ENCODE results near the gene ISCA2.

ISCA2 gene

GRCh38 chr14:74504412-74504811, 10.8 kb downstream of the ISCA2 start:
- Histone ChIP-seq H3K36me3 (ENCODE audit: insufficient read depth, low read length) (no peaks in the 10 kb centered on the region), H3K9me2 (ENCODE audit: low read depth, low read length) (no peaks in the 10 kb centered on the region), H3K4me1 (ENCODE audit: insufficient read depth, low read length, severe bottlenecking) (no peaks in the 10 kb centered on the region), H3K27me3 (ENCODE audit: insufficient read depth, low read length) (no peaks in the 10 kb centered on the region), H3K79me2 (ENCODE audit: insufficient read depth, low read length) (no peaks in the 10 kb centered on the region), H3K9ac (ENCODE audit: low read length) (no peak overlapping the region), H4K20me1 (ENCODE audit: insufficient read depth, low read length) (no peaks in the 10 kb centered on the region), H3F3A (ENCODE audit: insufficient read depth, low read length) (no peaks in the 10 kb centered on the region), H3K4me3 (ENCODE audit: low read depth, low read length, poor library complexity, severe bottlenecking) (no peak overlapping the region), H2AFZ (ENCODE audit: low read length) (no peak overlapping the region), H3K27ac (ENCODE audit: low read depth, low read length, poor library complexity, severe bottlenecking) (no peak overlapping the region), H3K9me3 (ENCODE audit: low read length) (no peaks in the 10 kb centered on the region), H3K4me2 (ENCODE audit: low read length) (no peak overlapping the region)
- TF ChIP-seq, protein P1, sequence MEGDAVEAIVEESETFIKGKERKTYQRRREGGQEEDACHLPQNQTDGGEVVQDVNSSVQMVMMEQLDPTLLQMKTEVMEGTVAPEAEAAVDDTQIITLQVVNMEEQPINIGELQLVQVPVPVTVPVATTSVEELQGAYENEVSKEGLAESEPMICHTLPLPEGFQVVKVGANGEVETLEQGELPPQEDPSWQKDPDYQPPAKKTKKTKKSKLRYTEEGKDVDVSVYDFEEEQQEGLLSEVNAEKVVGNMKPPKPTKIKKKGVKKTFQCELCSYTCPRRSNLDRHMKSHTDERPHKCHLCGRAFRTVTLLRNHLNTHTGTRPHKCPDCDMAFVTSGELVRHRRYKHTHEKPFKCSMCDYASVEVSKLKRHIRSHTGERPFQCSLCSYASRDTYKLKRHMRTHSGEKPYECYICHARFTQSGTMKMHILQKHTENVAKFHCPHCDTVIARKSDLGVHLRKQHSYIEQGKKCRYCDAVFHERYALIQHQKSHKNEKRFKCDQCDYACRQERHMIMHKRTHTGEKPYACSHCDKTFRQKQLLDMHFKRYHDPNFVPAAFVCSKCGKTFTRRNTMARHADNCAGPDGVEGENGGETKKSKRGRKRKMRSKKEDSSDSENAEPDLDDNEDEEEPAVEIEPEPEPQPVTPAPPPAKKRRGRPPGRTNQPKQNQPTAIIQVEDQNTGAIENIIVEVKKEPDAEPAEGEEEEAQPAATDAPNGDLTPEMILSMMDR (IDR thresholded peaks at IDR 0.05; ENCODE audit: low read length) = no peak
- TF ChIP-seq EZH2 (IDR thresholded peaks at IDR 0.05; ENCODE audit: borderline replicate concordance, low read length) = no peak

DNA sequence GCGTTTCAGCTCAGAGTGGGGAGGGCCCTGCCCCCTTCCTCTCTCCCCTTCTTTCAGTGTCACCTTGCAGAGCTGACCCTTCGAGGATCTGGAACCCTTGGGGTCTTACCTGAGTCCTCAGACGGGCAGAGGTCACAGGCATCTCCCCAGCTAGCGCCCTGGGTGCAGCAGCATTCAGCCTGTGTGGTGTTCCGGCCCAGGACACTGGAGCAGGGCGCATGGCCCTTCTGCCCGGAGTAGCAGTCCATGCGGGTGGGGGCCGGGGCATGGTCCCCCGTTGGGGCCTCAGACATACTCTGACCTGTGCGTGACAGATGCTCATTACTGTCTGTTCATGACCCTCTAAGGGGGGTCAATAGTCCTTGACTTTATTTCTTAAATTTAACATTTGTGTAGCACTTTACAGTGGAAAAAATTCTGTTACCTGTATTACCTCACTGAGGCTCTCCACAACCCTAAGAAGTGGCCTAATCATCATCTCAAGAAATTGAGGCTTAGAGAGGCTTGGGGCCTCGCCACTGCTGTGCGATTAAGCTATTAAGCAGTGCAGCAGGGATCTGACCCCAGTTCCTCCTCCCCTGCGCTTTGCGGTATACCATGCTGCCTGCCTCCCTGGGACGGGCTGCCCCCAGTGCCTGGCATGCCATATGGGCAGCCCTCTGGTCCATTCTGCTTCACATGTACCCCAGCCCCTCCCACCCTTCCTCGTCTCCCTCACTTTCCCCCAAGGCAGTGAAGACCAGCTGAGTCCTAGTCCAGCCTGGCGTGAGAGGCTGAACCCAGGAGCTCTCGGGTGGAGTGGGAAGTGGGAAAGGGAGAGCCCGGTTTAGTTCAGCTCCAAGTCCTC, 11.5 kb downstream of the ISCA2 start:
- Histone ChIP-seq H3K4me3 (ENCODE audit: low read depth, low read length, poor library complexity, severe bottlenecking) (no peak overlapping the region), H3K4me2 (ENCODE audit: low read length) (no peak overlapping the region), H3K9ac (ENCODE audit: low read length) (no peak overlapping the region), H4K20me1 (ENCODE audit: insufficient read depth, low read length) (no peaks in the 10 kb centered on the region), H3K27ac (ENCODE audit: low read depth, low read length, poor library complexity, severe bottlenecking) (no peak overlapping the region), H3K4me1 (ENCODE audit: insufficient read depth, low read length, severe bottlenecking) (no peaks in the 10 kb centered on the region), H3K27me3 (ENCODE audit: insufficient read depth, low read length) (no peaks in the 10 kb centered on the region), H3F3A (ENCODE audit: insufficient read depth, low read length) (no peaks in the 10 kb centered on the region), H2AFZ (ENCODE audit: low read length) (no peak overlapping the region), H3K9me3 (ENCODE audit: low read length) (no peaks in the 10 kb centered on the region), H3K79me2 (ENCODE audit: insufficient read depth, low read length) (no peaks in the 10 kb centered on the region), H3K36me3 (ENCODE audit: insufficient read depth, low read length) (no peaks in the 10 kb centered on the region), H3K9me2 (ENCODE audit: low read depth, low read length) (no peaks in the 10 kb centered on the region)
- no peak for TF ChIP-seq EZH2 (IDR thresholded peaks at IDR 0.05; ENCODE audit: borderline replicate concordance, low read length)

DNA sequence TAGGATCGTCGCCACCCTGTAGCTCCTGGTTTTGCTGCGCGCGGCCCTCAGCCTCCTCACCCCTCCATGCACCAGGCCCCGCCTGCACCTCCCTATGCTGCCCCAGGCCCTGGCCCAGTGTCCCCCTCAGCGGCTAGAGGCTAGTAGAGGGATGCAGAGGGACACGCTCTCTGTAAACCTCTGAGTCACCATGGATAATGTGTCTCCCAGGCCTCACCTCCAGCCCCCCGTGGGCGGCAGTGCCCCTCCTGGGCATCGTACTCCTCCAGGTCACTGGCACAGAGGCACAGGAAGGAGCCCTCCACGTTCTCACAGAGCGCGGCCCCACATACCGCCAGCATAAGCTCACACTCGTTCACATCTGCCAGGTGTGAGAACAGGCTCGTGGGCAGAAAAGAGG, 12.3 kb downstream of the ISCA2 start:
- Histone ChIP-seq H3K9me3 (ENCODE audit: low read length) (no peaks in the 10 kb centered on the region), H3F3A (ENCODE audit: insufficient read depth, low read length) (no peaks in the 10 kb centered on the region), H3K9ac (ENCODE audit: low read length) (no peak overlapping the region), H3K9me2 (ENCODE audit: low read depth, low read length) (no peaks in the 10 kb centered on the region), H3K79me2 (ENCODE audit: insufficient read depth, low read length) (no peaks in the 10 kb centered on the region), H3K4me2 (ENCODE audit: low read length) (no peak overlapping the region), H3K4me1 (ENCODE audit: insufficient read depth, low read length, severe bottlenecking) (no peaks in the 10 kb centered on the region), H3K4me3 (ENCODE audit: low read depth, low read length, poor library complexity, severe bottlenecking) (no peak overlapping the region), H3K36me3 (ENCODE audit: insufficient read depth, low read length) (no peaks in the 10 kb centered on the region), H3K27me3 (ENCODE audit: insufficient read depth, low read length) (no peaks in the 10 kb centered on the region), H2AFZ (ENCODE audit: low read length) (no peak overlapping the region), H3K27ac (ENCODE audit: low read depth, low read length, poor library complexity, severe bottlenecking) (no peak overlapping the region), H4K20me1 (ENCODE audit: insufficient read depth, low read length) (no peaks in the 10 kb centered on the region)
- no peak for TF ChIP-seq EZH2 (IDR thresholded peaks at IDR 0.05; ENCODE audit: borderline replicate concordance, low read length)
- TF ChIP-seq, protein P1 (IDR thresholded peaks at IDR 0.05; ENCODE audit: low read length) = no peak
